Measurements from ENCODE around the gene POP7. TPM values are rescaled to one million over a fixed set of nuclear protein-coding genes. Genes with fewer than 3 reads are reported as not detected.

POP7 gene
- total and polyA plus RNA-seq, 2 of the 4 experiments (the other 2 are of a cell fraction), result 14.9 to 38.0 TPM

DNA sequence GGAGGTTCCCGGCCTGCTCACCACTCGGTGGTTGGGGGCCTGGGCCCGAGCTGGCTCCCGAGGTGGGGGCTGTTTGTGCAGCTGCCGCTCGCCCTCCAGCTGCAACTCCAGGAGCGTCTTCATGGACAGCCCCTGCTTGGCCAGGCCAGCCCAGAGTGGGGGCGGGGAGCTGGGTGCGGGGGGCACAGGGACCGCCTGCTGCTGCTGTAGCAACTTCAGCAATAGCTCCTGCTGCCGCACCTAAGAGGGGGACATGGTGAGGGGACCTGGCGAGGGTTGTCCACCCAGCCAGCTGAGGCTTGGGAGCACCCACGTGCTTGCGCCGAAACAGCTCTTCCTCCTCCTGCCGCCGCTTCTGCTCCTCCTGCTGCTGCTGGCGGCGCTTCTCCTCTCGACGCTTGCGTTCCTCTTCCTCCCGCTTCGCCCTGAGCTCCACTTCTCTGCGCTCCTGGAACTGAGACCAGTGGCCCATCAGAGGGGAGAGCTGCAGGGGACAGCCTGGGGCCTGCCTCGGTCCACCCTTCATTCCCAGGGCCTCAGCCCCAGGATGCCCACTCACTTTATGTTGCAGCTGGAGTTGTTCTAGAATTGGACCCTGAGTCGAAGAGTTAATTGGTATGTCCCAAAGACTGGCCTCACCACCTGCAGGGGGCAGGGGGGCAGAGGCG is 22.8 kb upstream of the POP7 start:
- in situ Hi-C loops (cut with MboI; ENCODE audit: low sequenced_read_pairs), result no loop called here
- Histone ChIP-seq H2AFZ (replicated peaks; ENCODE audit: low read length, poor library complexity) (no peak overlapping the region), H4K8ac (ENCODE audit: low read depth in 2 of 2, low read length in 2 of 2) (no peak overlapping the region), H3K27me3 (ENCODE audit: control insufficient read depth, insufficient read depth, low read length) (no peaks in the 10 kb centered on the region), H3K4me2 (ENCODE audit: low read depth, low read length) (no peak overlapping the region), H2AK5ac (ENCODE audit: low read depth, low read length) (no peak overlapping the region), H2BK120ac (ENCODE audit: low read depth, low read length) (no peak overlapping the region), H2BK15ac (ENCODE audit: low read depth, low read length) (no peak overlapping the region), H2BK5ac (ENCODE audit: low read depth, low read length, poor library complexity, severe bottlenecking) (no peak overlapping the region), H2BK20ac (ENCODE audit: low read depth, low read length) (no peak overlapping the region), H3K56ac (ENCODE audit: extremely low read depth, insufficient read depth, low read length) (no peak overlapping the region), H3K4ac (ENCODE audit: low read depth, low read length) (no peak overlapping the region), H3K9me3 (ENCODE audit: control insufficient read depth, insufficient read depth, low read length) (no peaks in the 10 kb centered on the region), H3K36me3 (ENCODE audit: control insufficient read depth, insufficient read depth, low read length) (peaks cover 87% of the 10 kb centered on the region), H2AK9ac (replicated peaks; ENCODE audit: low read depth, low read length, poor library complexity) (peak overlapping the region; percentile 3), H3K18ac (ENCODE audit: low read depth, low read length) (no peak overlapping the region), H4K20me1 (ENCODE audit: insufficient read depth, low read length) (peaks cover 38% of the 10 kb centered on the region), H3K23ac (ENCODE audit: low read depth, low read length) (no peak overlapping the region), H3K4me3 (ENCODE audit: insufficient read depth, low read depth, low read length) (no peak overlapping the region), H3K9ac (ENCODE audit: low read depth, low read length) (no peak overlapping the region), H3K79me1 (ENCODE audit: low read depth in 1 of 2, low read length in 2 of 2) (peaks cover 6 to 34% of the 10 kb centered on the region in 2 experiments), H3K9me1 (ENCODE audit: insufficient read depth, low read length) (no peaks in the 10 kb centered on the region), H4K5ac (ENCODE audit: low read depth, low read length) (no peak overlapping the region), H3K14ac (replicated peaks; ENCODE audit: low read depth, low read length) (no peak overlapping the region), H4K91ac (ENCODE audit: insufficient read depth, low read depth, low read length) (no peak overlapping the region), H3K4me1 (ENCODE audit: control insufficient read depth, insufficient read depth, low read length) (peaks cover 9% of the 10 kb centered on the region), H3K27ac (ENCODE audit: insufficient read depth, low read length) (no peak overlapping the region)
- dilution Hi-C loops (cut with HindIII; ENCODE audit: low sequenced_read_pairs, unreplicated experiment), result no loop called here
- TF ChIP-seq RFX5 (IDR thresholded peaks at IDR 0.05; ENCODE audit: low read depth, low read length), result no peak
- TF ChIP-seq MAZ (IDR thresholded peaks at IDR 0.05; ENCODE audit: borderline replicate concordance, low read depth, low read length), result no peak
- no peak for TF ChIP-seq MAFK (IDR thresholded peaks at IDR 0.05; ENCODE audit: low read depth, low read length)
- TF ChIP-seq, protein P1, sequence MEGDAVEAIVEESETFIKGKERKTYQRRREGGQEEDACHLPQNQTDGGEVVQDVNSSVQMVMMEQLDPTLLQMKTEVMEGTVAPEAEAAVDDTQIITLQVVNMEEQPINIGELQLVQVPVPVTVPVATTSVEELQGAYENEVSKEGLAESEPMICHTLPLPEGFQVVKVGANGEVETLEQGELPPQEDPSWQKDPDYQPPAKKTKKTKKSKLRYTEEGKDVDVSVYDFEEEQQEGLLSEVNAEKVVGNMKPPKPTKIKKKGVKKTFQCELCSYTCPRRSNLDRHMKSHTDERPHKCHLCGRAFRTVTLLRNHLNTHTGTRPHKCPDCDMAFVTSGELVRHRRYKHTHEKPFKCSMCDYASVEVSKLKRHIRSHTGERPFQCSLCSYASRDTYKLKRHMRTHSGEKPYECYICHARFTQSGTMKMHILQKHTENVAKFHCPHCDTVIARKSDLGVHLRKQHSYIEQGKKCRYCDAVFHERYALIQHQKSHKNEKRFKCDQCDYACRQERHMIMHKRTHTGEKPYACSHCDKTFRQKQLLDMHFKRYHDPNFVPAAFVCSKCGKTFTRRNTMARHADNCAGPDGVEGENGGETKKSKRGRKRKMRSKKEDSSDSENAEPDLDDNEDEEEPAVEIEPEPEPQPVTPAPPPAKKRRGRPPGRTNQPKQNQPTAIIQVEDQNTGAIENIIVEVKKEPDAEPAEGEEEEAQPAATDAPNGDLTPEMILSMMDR (conservative IDR thresholded peaks at IDR 0.05; ENCODE audit: low read depth, low read length), result no peak
- no peak for TF ChIP-seq RCOR1 (IDR thresholded peaks at IDR 0.05; ENCODE audit: insufficient replicate concordance, low read length)
- TF ChIP-seq BHLHE40 (IDR thresholded peaks at IDR 0.05; ENCODE audit: low read depth, low read length), result no peak
- TF ChIP-seq CHD1 (IDR thresholded peaks at IDR 0.05; ENCODE audit: low read depth, low read length), result no peak
- TF ChIP-seq, protein P2, sequence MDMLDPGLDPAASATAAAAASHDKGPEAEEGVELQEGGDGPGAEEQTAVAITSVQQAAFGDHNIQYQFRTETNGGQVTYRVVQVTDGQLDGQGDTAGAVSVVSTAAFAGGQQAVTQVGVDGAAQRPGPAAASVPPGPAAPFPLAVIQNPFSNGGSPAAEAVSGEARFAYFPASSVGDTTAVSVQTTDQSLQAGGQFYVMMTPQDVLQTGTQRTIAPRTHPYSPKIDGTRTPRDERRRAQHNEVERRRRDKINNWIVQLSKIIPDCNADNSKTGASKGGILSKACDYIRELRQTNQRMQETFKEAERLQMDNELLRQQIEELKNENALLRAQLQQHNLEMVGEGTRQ (IDR thresholded peaks at IDR 0.05; ENCODE audit: low read depth, low read length), result no peak
- no peak for TF ChIP-seq CEBPB (IDR thresholded peaks at IDR 0.05; ENCODE audit: low read depth, low read length)
- TF ChIP-seq POLR2A (IDR thresholded peaks at IDR 0.05; ENCODE audit: low read depth, low read length), result no peak
- TF ChIP-seq SMC3 (IDR thresholded peaks at IDR 0.05; ENCODE audit: low read depth, low read length), result no peak
- TF ChIP-seq RAD21 (IDR thresholded peaks at IDR 0.05; ENCODE audit: low read length), result no peak
- no peak for TF ChIP-seq NFE2L2 (IDR thresholded peaks at IDR 0.05; ENCODE audit: low read depth, low read length)
- TF ChIP-seq MXI1 (IDR thresholded peaks at IDR 0.05; ENCODE audit: borderline replicate concordance, low read depth, low read length), result no peak
- TF ChIP-seq, protein P3, sequence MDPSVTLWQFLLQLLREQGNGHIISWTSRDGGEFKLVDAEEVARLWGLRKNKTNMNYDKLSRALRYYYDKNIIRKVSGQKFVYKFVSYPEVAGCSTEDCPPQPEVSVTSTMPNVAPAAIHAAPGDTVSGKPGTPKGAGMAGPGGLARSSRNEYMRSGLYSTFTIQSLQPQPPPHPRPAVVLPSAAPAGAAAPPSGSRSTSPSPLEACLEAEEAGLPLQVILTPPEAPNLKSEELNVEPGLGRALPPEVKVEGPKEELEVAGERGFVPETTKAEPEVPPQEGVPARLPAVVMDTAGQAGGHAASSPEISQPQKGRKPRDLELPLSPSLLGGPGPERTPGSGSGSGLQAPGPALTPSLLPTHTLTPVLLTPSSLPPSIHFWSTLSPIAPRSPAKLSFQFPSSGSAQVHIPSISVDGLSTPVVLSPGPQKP (IDR thresholded peaks at IDR 0.05; ENCODE audit: borderline replicate concordance, low read depth, low read length), result no peak
- TF ChIP-seq FOS (IDR thresholded peaks at IDR 0.05; ENCODE audit: low read depth, low read length), result no peak
- ATAC-seq (ENCODE audit: low read depth), result no peak
- intact Hi-C loops (cut with micrococcal nuclease), result no loop called here
- no TSS peak for BruUV-seq (replicated peaks)
- ChIA-PET POLR2A (ENCODE audit: unreplicated experiment) (no interaction called here), CTCF (interaction anchor here (0.8 kb wide), 1 partner anchor 9 kb away, joined by 3 read pairs; no protein-coding TSS in a partner anchor)
- 96% methylated on average over 14 of the region's 28 CpGs; no CpG with 5 or more reads in 1 of the 2 experiments for WGBS, 2 experiments (ENCODE audit: extremely low coverage in 2 of 2, insufficient read length in 1 of 2)
- no peak for DNase-seq

Measured in IMR-90 (cell line).